NOMO-1 (cell line): ENCODE results near the gene OR1S1.
"Not testable (repeated sequence)": the region's sequence is repeated elsewhere in the genome, so short reads cannot be mapped to it uniquely, and the experiment has no call there.

Experiments used
- DNase-seq, 2 experiments: peaks; one replicate each; lab custom pipeline; 2025; ENCODE audit not compliant: unreplicated experiment in 2 of 2; lab: John Stamatoyannopoulos, UW

The OR1S1 gene

DNA sequence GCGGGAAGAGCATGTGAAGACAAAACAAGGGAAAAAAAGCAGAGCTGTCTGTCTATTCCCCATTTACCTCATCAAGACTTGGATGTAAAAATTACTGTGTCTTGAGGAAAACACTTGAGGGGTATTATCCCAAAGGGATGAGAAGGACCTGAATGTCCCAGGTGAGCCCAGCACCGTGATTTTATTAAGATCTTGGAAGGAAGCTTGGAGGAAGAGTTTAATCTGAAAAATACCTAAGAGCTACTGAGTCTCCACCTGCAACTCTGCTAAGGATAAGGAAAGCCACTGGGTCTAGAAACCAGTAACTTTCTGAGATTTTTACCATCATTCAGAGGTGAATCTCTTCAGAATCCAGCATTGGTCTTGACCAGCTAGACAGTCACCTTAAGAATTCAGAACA lies at the start of gene OR1S1:
Gene OR1S1 (plus strand): TSS at position 301 of the 400 bp plus-strand sequence.
- not testable (repeated sequence) for DNase-seq

DNA sequence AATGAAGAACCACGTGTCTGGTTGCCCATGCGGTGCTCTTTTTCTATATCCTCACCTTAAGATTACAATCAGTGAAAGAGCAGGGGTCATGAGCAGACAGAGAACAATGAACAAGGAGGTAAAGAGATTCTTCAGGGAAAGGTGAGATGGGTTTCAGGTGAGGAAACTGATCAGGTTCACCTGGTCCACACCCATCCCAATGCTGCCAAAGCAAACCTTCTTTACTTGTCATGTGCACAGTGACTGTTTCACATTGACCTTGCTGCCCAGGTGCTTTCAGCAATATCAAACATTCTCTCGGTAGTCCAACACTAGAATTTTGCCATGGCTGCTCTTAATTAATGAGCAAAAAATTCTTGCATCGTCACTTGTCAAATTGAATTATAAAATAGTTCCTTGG lies 48.1 kb upstream of the OR1S1 start:
- DNase-seq, result no peak

DNA sequence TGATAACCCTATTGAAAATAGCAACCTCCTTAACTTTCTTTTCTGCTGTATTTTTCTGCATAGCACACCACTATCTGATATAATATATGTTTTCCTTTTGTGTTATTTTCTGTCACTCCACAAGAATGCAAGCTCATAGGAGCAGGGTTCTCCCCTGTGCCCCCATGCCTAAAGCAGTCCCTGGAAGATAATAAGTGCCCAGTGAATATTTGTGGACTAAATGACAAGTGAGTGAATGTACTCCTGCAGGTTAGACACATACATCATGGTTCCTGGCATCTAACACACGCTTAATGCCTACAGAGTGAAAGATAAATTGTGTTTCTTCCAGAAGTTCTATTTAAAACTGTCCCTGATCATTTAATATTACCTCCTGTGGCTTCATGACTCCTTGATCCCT lies 47.5 kb upstream of the OR1S1 start:
- no peak for DNase-seq

- no peak for DNase-seq
Measured at GRCh38 chr11:58165504-58166106, 46.9 kb upstream of the OR1S1 start.

GRCh38 chr11:58177409-58178054 lies 35.0 kb upstream of the OR1S1 start:
- DNase-seq, result no peak

- DNase-seq, result no peak
Measured at GRCh38 chr11:58178444-58178843, 34.1 kb upstream of the OR1S1 start.

GRCh38 chr11:58179648-58180047 lies 32.9 kb upstream of the OR1S1 start:
- DNase-seq, result no peak

DNA sequence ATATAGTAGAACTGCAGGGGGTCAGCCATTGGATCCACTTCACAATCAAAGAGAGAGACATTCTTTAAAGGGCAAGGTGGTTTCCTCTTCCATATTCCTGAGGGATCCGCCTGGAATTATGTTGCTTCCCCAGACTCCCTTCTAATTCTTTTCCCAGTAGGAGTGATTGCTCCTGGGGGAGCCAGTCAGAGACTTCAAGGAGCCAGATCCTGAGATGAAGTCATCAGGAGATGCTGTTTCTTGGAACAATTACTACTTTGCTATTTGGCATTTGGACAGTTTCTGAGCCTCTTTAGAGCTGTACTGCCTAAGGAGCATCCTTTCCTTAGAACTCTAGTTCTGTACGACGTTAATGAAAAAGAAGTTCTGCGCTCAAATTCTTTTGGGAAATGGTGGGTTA lies 25.6 kb upstream of the OR1S1 start:
- DNase-seq, result no peak

DNA sequence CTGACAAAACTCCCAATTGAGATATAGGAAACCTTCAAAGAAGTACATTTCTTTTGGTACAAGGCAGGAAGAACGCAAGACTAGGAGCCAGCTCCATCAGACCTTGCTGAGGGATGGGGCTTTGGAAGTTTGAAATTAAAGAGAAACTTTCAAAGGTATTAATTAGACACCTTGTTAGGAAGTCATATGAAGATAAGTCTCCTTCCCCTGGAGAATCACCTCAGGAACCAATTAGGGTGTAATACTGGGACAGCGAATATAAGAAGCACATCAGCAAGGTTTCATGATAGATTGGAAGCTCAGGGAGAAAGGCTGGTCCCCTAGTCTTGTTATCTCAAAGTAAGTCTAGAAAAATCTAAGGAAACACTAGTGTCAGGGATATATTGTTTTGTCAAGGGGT lies 23.8 kb upstream of the OR1S1 start, which contains the start of gene OR9Q2:
Gene OR9Q2 (plus strand): TSS at position 301 of the 400 bp plus-strand sequence. CDS start 1,421 bp downstream, outside the sequence.
- DNase-seq, result no peak

GRCh38 chr11:58192229-58192628 lies 20.3 kb upstream of the OR1S1 start:
- DNase-seq, result no peak

DNA sequence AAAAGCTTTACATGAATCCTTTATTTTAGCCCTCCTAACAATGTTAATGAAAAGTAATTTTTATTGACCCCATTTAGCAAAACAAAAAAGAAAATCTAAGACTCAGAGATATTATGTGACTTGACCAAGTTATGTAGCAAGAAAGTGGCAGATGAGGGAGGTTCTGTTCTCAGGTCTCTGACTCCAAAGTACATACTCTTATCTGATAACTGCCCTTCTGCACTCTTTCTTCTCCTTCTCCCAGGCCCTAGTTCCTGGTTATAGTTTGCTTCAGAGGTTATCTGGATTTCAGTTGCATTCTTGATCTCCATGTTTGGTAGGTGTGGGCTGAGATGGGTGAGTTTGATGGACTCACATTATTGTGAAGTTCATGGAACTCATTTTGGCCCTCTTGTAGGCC lies 19.1 kb upstream of the OR1S1 start:
- no peak for DNase-seq

DNA sequence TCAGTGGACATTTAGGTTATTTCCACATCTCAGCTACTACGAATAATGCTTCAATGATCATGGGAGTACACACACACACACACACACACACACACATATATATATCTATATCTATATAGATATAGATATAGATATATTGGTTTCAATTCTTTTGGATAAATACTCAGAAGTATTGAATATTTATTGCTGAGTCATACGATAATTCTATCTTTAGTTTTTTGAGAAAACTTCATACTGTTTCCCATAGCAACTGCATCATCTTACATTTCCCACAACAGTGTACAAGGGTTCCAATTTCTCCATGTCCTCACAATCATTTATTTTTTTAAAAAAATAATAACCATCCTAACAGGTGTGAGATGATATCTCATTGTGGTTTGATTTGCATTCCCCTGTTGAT lies 16.6 kb upstream of the OR1S1 start:
- DNase-seq, result no peak

GRCh38 chr11:58199271-58199670 lies 13.2 kb upstream of the OR1S1 start:
- DNase-seq, result no peak

GRCh38 chr11:58204042-58204441 lies 8.5 kb upstream of the OR1S1 start, which contains the start of gene OR1S2:
OR1S2 (minus strand) TSS chr11:58204142; CDS start chr11:58204142, 0 bp downstream.
- no peak for DNase-seq

DNA sequence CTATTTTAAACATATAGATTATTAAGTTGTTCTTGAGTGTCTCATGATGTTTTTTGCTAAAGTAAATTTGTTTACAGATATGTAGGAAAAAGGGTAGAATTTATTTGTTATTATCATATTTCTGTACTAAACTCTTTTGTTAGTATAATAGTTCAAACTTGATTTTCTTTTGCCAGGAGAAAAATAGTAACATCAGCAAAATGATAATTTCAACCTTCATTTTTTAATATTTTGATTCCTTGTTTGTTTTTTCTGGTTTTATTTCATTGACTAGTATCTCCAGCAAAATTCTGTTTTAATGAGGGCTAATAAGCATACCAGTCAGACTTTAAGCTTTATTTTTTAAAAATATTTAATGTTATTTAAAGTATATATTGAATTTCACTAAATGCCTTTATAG lies 4.0 kb downstream of the OR1S1 start:
- DNase-seq, result no peak

DNA sequence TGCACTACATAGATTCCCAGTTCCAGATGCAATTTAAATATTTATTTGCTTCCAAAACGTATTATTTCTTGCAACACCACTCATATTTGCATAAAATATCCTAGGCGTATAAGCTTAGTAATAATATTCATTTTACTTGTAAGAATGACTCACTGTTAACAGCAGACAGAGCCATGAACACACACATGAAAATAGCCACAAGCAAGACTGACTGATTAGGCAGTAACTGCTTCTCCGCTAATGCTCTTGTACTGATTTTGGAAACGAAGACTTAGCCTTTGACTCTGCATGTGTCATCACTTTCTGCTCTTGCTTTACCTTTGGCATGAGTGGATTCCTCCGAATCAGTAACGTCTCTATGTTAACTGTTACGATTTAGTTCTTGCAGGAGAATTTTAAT lies 10.2 kb downstream of the OR1S1 start:
- no peak for DNase-seq

DNA sequence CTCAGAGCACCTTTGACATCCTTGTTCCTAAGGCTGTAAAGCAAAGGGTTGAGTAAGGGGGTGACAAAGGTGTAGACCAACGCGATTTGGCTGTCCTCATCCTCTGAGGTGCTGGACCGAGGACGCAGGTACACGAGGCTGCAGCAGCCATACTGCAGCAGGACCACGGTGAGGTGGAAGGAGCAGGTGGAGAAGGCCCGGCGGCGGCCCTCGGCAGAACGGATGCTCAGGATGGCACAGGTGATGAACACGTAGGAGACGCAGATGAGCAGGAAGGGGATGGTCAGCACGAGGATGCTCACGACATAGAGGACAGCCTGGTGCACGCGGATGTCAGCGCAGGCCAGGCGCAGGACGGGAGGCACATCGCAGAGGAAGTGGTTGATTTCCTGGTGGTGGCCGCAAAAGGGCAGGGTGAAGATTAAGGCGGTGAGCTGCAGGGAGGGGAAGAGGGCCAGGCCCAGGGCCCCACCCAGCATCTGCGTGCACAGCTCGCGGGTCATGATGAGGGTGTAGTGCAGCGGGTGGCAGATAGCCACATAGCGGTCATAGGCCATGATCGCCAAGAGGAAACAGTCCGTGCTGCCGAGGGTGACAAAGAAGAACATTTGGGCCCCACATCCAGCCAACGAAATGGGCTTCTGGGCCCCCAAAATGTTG lies 15.6 kb downstream of the OR1S1 start:
- no peak for DNase-seq

DNA sequence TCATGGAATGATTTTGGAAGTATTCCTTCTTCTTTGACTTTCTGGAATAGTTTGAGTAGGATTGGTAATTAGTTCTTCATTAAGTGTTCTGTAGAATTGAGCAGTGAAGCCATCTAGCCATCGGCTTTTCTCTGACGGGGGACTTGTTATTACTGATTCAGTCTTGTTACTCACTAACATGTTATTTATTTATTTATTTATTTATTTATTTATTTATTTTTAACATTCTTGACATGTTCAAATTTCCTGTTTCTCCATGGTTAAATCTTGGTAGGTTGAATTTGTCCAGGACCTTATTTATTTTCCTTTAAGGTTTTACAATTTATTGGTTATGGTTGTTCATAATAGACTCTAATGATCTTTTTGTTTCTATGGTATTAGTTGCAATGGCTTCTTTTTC lies 31.4 kb downstream of the OR1S1 start:
- DNase-seq, result no peak

- DNase-seq, result no peak
Measured at GRCh38 chr11:58254936-58255335, 42.4 kb downstream of the OR1S1 start.

- no peak for DNase-seq
Measured at GRCh38 chr11:58259983-58260382, 47.5 kb downstream of the OR1S1 start.
